ENCODE measurements around the gene CRACR2B.

The CRACR2B gene

GRCh38 chr11:880447-880846 is 52.7 kb downstream of the CRACR2B start:
- H3K27me3 ChIP-seq (ENCODE audit: control insufficient read depth, insufficient read depth, low read length) = no peaks in the 10 kb centered on the region
- H3K9ac ChIP-seq (ENCODE audit: low read depth, low read length) = no peak overlapping the region
- no peaks in the 10 kb centered on the region for H3K9me3 ChIP-seq (ENCODE audit: control insufficient read depth, insufficient read depth, low read length)
- H3K4me3 ChIP-seq (ENCODE audit: low read depth, low read length) = no peak overlapping the region
- H3K4me1 ChIP-seq (ENCODE audit: control insufficient read depth, insufficient read depth, low read length) = no peaks in the 10 kb centered on the region
- peaks cover 38% of the 10 kb centered on the region for H3K36me3 ChIP-seq (ENCODE audit: control insufficient read depth, insufficient read depth, low read length)

Measured in iPS-15b (cell line).